22Rv1 (cell line): ENCODE results near the gene UACA.

ENCODE experiments used
- ZFX ChIP-seq: fragments of 450-650 bp; IDR thresholded peaks from 2 replicates; pipeline ENCODE4 v1.6.1; 2017; ENCODE audit warnings: antibody characterized with exemption, borderline replicate concordance
- TF ChIP-seq, protein P1 (sequence below): fragments of 450-650 bp; IDR thresholded peaks from 2 replicates; pipeline ENCODE4 v1.5.1; 2017; ENCODE audit warnings: mild to moderate bottlenecking

DNA sequence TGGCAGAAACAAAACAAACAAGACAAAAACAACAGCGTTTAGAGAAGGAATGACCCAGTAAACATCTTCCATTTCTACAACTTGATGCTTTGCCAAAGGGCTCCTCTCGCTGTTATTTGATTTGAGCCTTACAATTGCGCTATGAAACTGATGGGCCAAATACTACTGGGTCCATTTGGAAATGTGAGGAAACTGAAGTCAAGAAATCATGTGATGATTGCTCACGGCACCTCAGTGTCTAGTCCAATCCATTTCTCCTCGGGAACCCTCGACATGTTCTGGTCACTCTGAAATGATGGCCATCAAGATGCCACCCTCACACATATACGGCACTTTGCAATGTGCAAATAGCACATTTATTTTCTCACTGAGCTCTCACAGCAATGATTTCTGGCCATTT is 136.0 kb downstream of the UACA start:
- TF ChIP-seq, protein P1, sequence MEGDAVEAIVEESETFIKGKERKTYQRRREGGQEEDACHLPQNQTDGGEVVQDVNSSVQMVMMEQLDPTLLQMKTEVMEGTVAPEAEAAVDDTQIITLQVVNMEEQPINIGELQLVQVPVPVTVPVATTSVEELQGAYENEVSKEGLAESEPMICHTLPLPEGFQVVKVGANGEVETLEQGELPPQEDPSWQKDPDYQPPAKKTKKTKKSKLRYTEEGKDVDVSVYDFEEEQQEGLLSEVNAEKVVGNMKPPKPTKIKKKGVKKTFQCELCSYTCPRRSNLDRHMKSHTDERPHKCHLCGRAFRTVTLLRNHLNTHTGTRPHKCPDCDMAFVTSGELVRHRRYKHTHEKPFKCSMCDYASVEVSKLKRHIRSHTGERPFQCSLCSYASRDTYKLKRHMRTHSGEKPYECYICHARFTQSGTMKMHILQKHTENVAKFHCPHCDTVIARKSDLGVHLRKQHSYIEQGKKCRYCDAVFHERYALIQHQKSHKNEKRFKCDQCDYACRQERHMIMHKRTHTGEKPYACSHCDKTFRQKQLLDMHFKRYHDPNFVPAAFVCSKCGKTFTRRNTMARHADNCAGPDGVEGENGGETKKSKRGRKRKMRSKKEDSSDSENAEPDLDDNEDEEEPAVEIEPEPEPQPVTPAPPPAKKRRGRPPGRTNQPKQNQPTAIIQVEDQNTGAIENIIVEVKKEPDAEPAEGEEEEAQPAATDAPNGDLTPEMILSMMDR: no peak
- no peak for TF ChIP-seq ZFX
